Measurements from ENCODE around the gene PINK1.

Gene PINK1

GRCh38 chr1:20611652-20612051 lies 21.6 kb upstream of the PINK1 start:
- DNase-seq = no peak

DNA sequence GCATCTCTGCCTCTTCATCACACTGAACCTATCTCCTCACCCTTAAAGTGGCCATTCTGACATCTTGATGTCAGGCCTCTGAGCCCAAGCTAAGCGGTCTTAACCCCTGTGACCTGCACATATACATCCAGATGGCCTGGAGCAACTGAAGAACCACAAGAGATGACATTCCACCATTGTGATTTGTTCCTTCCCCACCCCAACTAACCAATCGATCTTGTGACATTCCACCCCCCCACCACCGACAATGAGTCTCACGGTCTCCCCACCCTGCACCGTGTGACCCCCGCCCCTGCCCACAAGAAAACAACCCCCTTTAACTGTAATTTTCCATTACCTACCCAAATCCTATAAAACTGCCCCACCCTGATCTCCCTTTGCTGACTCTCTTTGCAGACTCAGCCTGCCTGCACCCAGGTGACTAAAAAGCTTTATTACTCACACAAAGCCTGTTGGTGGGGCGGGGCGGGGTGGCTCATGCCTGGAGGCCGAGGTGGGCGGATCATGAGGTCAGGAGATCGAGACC lies 21.0 kb upstream of the PINK1 start:
- no peak for DNase-seq

DNA sequence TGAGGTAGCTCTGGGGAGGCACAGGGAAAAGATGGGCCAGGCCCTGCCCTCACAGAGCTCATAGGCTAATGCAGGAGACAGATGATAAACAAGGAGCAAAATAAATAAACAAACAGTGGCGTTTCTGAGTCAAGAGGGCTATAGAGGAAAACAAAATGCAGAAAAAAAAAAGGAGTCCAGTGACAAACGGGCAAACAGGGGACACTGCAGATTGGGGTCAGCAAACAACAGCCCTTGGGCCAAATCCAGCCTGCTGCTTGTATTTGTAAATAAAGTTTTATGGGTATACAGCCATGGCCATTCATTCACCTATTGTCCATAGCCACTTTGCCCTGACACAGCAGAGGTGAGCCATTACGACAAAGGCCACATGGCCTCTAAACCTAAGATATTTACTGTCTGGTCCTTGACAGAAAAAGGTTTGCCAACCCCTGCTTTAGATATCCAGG lies 19.1 kb upstream of the PINK1 start:
- no peak for DNase-seq

GRCh38 chr1:20615946-20616846 lies 17.1 kb upstream of the PINK1 start:
- no peak for DNase-seq

DNA sequence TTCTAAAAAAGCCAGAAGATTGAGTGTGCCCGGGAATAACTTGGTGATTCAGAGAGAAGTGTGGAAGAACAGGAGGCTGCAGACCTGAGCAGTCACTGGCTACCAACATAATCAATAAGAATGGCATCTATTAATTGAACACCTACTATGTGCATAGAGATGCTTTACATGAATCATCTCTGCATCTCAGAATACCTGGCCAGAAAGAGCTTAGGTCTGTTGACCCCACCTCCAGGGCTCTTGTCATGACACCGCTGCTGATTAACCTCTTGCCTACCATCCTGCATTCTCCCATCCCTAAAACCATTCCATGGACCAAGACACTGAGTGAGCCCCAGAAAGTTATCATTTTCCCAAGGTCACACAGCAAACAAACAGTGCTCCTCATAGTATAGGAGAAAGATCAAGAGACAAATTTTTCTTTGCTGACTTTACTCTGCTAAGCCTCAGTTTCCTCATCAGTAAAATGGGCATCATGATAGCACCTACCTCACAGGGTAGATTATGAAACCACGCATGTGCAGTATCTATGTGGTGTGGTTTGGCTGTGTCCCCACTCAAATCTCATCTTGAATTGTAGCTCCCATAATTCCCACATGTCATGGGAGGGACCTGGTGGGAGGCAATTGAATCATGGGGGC lies 16.3 kb upstream of the PINK1 start:
- DNase-seq = no peak

DNA sequence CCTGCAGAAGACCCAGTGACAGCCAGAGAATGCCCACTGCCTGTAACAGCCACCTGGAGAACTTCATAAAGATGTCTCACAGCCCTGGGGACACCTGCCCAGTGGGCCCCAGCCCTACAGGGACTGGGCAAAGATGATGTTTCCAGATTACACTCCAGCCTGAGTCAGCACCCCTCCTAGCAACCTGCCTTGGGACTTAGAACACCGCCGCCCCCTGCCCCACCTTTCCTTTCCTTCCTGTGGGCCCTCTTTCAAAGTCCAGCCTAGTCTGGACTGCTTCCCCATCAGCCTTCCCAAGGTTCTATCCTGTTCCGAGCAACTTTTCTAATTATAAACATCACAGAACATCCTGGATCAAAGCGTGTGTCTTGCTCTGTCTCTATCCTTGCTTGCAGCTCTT lies 14.7 kb upstream of the PINK1 start:
- DNase-seq = no peak

- DNase-seq = no peak
These were observed 13.3 kb upstream of the PINK1 start for GRCh38 chr1:20619999-20620398.

DNA sequence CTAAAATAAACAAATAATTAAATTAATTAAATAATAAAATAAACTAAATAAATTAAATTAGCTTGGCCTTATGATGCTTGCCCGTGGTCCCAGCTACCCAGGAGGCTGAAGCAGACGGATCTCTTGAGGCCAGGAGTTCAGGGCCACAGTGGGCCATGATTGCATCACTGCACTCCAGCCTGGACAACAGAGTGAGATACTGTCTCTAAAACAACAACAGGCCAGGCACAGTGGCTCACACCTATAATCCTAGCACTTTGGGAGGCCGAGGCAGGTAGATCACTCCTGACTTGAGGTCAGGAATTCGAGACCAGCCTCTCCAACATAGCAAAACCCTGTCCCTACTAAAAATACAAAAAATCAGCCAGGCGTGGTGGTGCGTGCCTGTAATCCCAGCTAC lies 12.2 kb upstream of the PINK1 start:
- no peak for DNase-seq

DNA sequence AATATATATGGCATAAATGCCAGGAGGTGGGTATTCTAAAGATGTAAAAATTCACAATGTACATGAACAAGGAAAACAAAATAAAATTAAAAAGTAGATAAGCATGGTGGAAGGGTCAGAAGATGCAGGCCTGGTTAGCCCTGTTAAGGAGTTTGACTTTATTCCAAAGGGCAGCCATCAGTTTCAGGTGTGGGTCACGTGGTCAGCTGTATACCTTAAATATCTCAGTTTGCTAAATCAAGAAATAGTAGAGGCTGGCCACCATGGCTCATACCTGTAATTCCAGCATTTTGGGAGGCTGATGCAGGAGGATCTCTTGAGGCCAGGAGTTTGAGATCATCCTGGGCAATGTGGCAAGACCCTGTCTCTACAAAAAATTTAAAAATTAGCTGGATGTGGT lies 8.5 kb upstream of the PINK1 start:
- no peak for DNase-seq

GRCh38 chr1:20625176-20626097 lies 7.8 kb upstream of the PINK1 start:
- DNase-seq = no peak

DNA sequence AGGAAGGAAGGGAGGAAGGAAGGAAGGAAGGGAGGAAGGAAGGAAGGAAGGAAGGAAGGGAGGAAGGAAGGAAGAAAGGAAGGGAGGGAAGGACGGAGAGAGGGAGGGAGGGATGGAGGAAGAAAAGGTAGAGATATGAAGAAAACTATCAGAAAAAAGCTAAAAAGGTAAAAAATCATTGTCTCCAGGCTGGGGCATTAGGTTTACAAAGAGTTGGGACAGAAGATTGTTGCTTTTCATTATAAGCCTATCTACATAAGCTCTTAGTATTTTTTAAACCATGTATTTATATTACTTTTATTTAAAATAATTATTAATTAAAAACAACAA lies 7.2 kb upstream of the PINK1 start:
- no peak for DNase-seq

GRCh38 chr1:20626524-20626923 lies 6.7 kb upstream of the PINK1 start:
- no peak for DNase-seq

- DNase-seq = no peak
These were observed 2.5 kb upstream of the PINK1 start for GRCh38 chr1:20630729-20631128.

GRCh38 chr1:20632386-20632785 lies 872 bp upstream of the PINK1 start:
- DNase-seq = no peak

- no peak for DNase-seq
These were observed 871 bp downstream of the PINK1 start for GRCh38 chr1:20634065-20634593.

DNA sequence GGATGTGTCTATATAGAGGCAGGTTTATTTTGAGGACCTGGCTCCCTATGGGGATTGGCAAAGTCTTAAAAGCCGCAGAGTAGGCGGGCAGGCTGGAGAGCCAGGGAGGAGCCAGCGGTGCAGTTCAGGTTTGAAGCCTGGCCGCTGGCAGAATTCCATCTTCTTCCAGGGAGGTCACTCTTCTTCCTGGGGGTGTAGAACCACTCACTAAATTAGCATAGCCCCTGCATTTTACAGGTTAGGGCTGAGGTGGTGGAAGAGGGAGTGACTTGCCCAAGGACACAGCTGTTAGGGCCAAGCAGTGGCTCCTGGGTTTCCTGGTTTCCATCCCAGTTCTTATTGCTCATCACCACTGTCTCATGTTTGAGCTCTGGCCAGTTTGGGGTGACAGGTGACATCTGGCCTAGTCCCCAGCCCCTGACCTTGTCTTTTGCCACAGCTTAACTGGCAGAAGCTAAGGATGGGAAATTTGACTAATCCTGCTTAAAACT lies 1.4 kb downstream of the PINK1 start:
- no peak for DNase-seq

GRCh38 chr1:20636785-20637347 lies 3.6 kb downstream of the PINK1 start:
- no peak for DNase-seq

DNA sequence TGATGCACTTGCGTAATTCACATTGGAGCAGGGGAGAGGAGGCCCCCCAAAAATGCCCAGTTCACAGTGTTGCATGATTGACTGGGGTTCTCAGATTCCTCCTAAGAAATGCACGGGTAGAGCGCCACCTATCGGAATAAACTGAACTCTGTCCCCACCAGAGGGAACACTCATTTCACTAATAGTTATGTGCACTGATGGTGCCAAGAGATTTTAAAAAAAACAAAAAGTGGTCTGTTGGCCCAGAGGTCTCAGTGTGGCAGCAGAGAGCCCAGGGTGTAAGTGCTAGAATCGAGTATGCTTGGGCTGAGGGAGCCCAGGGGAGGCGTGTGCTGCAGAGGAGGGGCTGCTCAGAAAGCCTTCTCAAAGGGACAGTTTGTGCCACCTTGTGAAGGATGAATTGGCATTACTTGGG lies 6.9 kb downstream of the PINK1 start:
- DNase-seq = peak in 1 of 2 experiments; percentile 50

DNA sequence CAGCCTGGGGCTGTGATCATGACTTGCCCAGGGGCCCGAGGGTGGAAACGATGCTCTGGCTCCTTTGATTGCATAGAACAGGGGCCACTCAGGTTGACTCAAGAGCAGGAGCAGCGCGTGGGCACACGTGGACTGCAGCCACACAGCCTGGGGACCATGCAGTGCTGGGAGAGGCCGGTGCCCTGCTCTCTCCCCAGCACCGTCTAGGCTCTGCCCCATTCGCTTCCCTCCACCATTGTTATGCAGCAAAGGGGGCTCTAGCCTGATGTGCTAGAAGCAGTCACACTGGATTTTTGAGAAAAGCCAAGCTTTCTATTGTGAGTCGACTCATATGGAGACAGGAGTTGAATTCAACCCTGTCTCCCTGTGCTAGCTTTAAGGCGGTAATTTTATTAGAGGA lies 8.7 kb downstream of the PINK1 start:
- no peak for DNase-seq

DNA sequence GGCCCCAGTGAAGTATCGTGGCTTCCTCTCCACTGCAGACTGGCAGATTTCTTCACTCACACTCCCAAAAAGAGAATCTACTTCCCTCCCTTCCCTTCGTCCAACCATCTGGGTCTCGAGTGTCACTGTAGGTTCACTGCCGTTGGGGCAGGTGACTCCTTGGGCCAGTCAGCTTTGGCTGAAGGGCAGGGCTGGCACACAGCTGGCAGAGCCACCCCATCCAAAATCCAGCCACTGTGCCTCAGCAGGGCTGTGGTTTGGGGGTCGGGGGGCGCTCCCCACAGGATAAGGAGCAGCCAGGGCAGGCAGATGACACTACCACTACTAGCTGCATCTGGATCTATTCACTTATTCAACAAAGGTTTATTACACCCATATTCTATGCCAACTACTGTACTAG lies 9.8 kb downstream of the PINK1 start:
- no peak for DNase-seq

- no peak for DNase-seq
These were observed 11.2 kb downstream of the PINK1 start for GRCh38 chr1:20644416-20644815.

GRCh38 chr1:20645414-20645813 lies 12.2 kb downstream of the PINK1 start:
- no peak for DNase-seq

All from NCI-H1930 (cell line).